Colonic mucosa (tissue), 4 donors: ENCODE measurements around the gene DUSP9. TPM values are rescaled to one million over a fixed set of nuclear protein-coding genes. Genes with fewer than 3 reads are reported as not detected.

ENCODE experiments used
- DNase-seq: peaks from one replicate; pipeline ENCODE4 v3.0.0-alpha.2; 2020
- H3K27ac ChIP-seq: fragments of 200-600 bp; one replicate; pipeline ENCODE4 v1.8.0; 2021
- H3K27me3 ChIP-seq: fragments of 200-600 bp; one replicate; pipeline ENCODE4 v1.8.0; 2021
- H3K36me3 ChIP-seq: fragments of 200-600 bp; one replicate; pipeline ENCODE4 v1.8.0; 2021
- H3K4me1 ChIP-seq: fragments of 200-600 bp; one replicate; pipeline ENCODE4 v1.8.0; 2021; ENCODE audit warnings: mild to moderate bottlenecking
- H3K4me3 ChIP-seq: fragments of 200-600 bp; one replicate; pipeline ENCODE4 v1.8.0; 2021
- H3K9ac ChIP-seq, 2 donors: one replicate each; pipeline ENCODE4 v1.7.0; 2013; ENCODE audit warnings: control low read depth in 2 of 2, low read depth in 2 of 2, low read length in 2 of 2
- H3K9me3 ChIP-seq: fragments of 200-600 bp; one replicate; pipeline ENCODE4 v1.8.0; 2021
- CTCF ChIP-seq: fragments of 200-600 bp; IDR thresholded peaks from one replicate; pipeline ENCODE4 v1.8.0; 2022; ENCODE audit warnings: antibody characterized with exemption, mild to moderate bottlenecking
- intact Hi-C: fragments of 100-400 bp; cut with DNase I; formaldehyde crosslinking; loops from one replicate; pipeline ENCODE4 v1.14.1; 2022
- total RNA-seq, 2 donors: library from RNA; stranded (reverse); fragmentation: NEBNext Ultra II Directional in 1 of 2; extraction: Animal tissue kit (Norgen Biotek cat#: 25700) in 1 of 2; gene quantifications; one replicate each; pipeline ENCODE4 v1.2.1, GENCODE V29; 2021
- donor health status: healthy.
- donor health status: DM: no; HTN: no; CAD: no.
- donor health status: DM: no; HTN: no; CAD: no.

DUSP9 gene
- total RNA-seq, 2 donors from 2014 or later = 0.49 TPM; not detected in 1

GRCh38 chrX:153624196-153625091 lies 22.6 kb upstream of the DUSP9 start:
- intact Hi-C loops = no loop called here

GRCh38 chrX:153625271-153626024 lies 21.6 kb upstream of the DUSP9 start:
- no peak for DNase-seq
- Histone ChIP-seq H3K27ac (no peak overlapping the region), H3K4me3 (no peak overlapping the region), H3K9me3 (no peaks in the 10 kb centered on the region), H3K27me3 (peaks cover 4% of the 10 kb centered on the region), H3K9ac (no peak overlapping the region), H3K36me3 (no peaks in the 10 kb centered on the region), H3K4me1 (no peaks in the 10 kb centered on the region)
- intact Hi-C loops = no loop called here
- TF ChIP-seq CTCF = no peak

More at GRCh38 chrX:153624196-153625091, 22.6 kb upstream of the DUSP9 start:
- H3K36me3 ChIP-seq = no peaks in the 10 kb centered on the region
- peaks cover 4% of the 10 kb centered on the region for H3K27me3 ChIP-seq
- H3K27ac ChIP-seq = no peak overlapping the region
- no peak overlapping the region for H3K4me3 ChIP-seq
- H3K9ac ChIP-seq = no peak overlapping the region
- H3K9me3 ChIP-seq = no peaks in the 10 kb centered on the region
- DNase-seq = no peak
- TF ChIP-seq CTCF = no peak
- H3K4me1 ChIP-seq = no peaks in the 10 kb centered on the region

GRCh38 chrX:153626025-153626633 lies 20.9 kb upstream of the DUSP9 start:
- H3K9ac ChIP-seq = no peak overlapping the region
- TF ChIP-seq CTCF = no peak
- no peaks in the 10 kb centered on the region for H3K9me3 ChIP-seq
- no peaks in the 10 kb centered on the region for H3K4me1 ChIP-seq
- no peak overlapping the region for H3K4me3 ChIP-seq
- no peak overlapping the region for H3K27ac ChIP-seq
- intact Hi-C loops = no loop called here
- H3K27me3 ChIP-seq = peaks cover 4% of the 10 kb centered on the region
- no peaks in the 10 kb centered on the region for H3K36me3 ChIP-seq
- DNase-seq = no peak

- H3K27ac ChIP-seq = no peak overlapping the region
- H3K4me1 ChIP-seq = no peaks in the 10 kb centered on the region
- H3K36me3 ChIP-seq = no peaks in the 10 kb centered on the region
- no peak overlapping the region for H3K4me3 ChIP-seq
- intact Hi-C loops = no loop called here
- no peak for DNase-seq
- H3K9me3 ChIP-seq = no peaks in the 10 kb centered on the region
- peaks cover 4% of the 10 kb centered on the region for H3K27me3 ChIP-seq
- TF ChIP-seq CTCF = no peak
- H3K9ac ChIP-seq = no peak overlapping the region
Observed at GRCh38 chrX:153626863-153627674, 19.9 kb upstream of the DUSP9 start.

- peaks cover 4% of the 10 kb centered on the region for H3K27me3 ChIP-seq
- H3K9me3 ChIP-seq = no peaks in the 10 kb centered on the region
- TF ChIP-seq CTCF = no peak
- no peak overlapping the region for H3K9ac ChIP-seq
- no peak overlapping the region for H3K27ac ChIP-seq
- intact Hi-C loops = no loop called here
- no peaks in the 10 kb centered on the region for H3K4me1 ChIP-seq
- no peak overlapping the region for H3K4me3 ChIP-seq
- H3K36me3 ChIP-seq = no peaks in the 10 kb centered on the region
- DNase-seq = no peak
Observed at GRCh38 chrX:153627675-153628111, 19.3 kb upstream of the DUSP9 start.
